ENCODE measurements around the gene LAIR2. TPM values are rescaled to one million over a fixed set of nuclear protein-coding genes. Genes with fewer than 3 reads are reported as not detected.

Gene LAIR2
- polyA plus RNA-seq, 2 of the 4 experiments (the other 2 are of a cell fraction), result not detected

DNA sequence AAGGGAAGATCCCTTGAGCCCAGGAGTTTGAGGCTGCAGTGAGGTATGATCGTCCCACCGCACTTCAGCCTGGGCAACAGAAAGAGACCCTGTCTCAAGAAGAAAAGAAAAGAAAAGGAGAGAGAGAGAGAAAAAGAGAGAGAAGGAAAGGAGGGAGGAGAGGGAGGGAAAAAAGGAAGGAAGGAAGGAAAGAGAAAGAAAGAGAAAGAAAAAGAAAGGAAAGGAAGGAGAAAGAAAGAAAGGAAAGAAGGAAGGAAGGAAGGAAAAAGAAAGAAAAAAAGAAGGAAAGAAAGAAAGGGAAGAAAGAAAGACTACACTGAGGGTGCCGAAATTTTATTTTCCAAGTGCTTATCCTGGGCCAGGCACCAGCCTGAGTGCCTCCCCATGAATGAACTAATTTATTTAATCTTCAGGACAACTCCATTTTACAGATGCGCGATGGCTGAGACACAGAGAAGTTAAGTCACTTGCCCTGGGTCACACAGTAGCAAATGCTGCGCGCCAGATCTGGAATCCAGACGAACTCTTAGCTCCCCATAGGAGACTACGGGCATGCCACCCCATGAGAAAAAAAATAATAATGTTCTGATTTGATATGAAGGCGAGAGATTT is 32.2 kb upstream of the LAIR2 start:
- DNase-seq (ENCODE audit: low read depth in 1 of 2, low spot score in 1 of 2) (no peak), ATAC-seq (no peak; a peak in 1 of 6 replicates), FAIRE-seq (no peak)
- ChIA-PET POLR2A (no interaction called here), CTCF (interaction anchor here (0.9 to 4.2 kb wide), 3 partner anchors 8 to 205 kb away, joined by 4 to 31 read pairs (median 17); no protein-coding TSS in a partner anchor)
- TF ChIP-seq POLR2AphosphoS2 (conservative IDR thresholded peaks at IDR 0.05; ENCODE audit: low read length) (no peak), ZSCAN20 (CRISPR knock-in tag; IDR thresholded peaks at IDR 0.05) (no peak), ZFP36 (IDR thresholded peaks at IDR 0.05; ENCODE audit: borderline replicate concordance, partially characterized antibody) (peak; percentile 45), NR3C1 (IDR thresholded peaks at IDR 0.05) (no peak)
- TF ChIP-seq, protein P1, sequence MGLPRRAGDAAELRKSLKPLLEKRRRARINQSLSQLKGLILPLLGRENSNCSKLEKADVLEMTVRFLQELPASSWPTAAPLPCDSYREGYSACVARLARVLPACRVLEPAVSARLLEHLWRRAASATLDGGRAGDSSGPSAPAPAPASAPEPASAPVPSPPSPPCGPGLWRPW (IDR thresholded peaks at IDR 0.05), result no peak
- peak overlapping the region; percentile 30; the same call in 1 of the 3 replicates for H3K4me2 ChIP-seq
- no peak overlapping the region for H3K4me3 ChIP-seq
- no peak overlapping the region for H3K27ac ChIP-seq
- H3K4me1 ChIP-seq, result peaks cover 12% of the 10 kb centered on the region; the same call in 1 of the 3 replicates
- WGBS (ENCODE audit: missing lambda C conversion rate), result 78% methylated on average over 10 of the region's 10 CpGs
- H3K9me3 ChIP-seq, result no peaks in the 10 kb centered on the region

DNA sequence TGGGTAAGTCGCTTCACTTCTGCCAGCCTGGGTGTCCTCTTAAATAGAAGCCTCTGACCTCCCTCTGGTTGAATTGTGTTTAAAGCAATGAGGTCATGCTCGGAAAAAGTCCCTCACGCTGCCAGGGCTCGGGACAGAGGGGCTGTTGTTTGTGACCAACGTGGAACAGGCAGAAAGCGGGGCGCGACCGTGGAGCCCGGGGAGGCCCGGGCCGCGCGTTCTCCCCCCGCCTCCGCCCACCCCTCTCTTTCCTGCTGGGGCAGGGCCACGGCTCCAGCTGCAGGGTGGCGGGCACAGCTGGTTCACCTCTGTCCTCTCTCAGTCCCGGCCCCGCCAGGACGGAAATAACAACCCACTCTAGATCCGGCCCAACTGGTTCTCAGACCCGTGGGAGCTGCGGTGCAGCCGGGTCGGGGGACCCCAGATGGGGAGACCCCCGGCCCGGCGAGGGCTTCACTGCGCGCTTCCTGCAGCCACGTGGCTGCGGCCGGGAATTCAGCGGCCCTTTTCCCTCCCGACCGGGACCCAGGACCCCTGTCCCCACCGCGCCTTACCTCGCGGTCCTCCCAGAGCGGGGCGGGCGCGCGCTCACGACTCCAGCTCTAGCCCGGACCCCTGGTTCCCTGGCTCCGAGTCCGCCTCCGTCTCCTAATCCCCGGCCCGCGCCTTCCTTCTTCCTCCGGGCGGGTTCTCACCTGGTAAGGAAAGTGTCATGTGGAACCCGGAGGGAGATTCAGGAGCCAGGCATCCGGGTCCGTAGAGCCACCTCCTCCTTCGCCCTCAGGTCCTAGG is 31.4 kb upstream of the LAIR2 start:
- DNase-seq (ENCODE audit: low read depth in 1 of 2, low spot score in 1 of 2) (no peak), FAIRE-seq (no peak), ATAC-seq (peak in 1 of 2 experiments; percentile 15; a peak in 2 of 6 replicates)
- Histone ChIP-seq H3K27ac (0 out of 6 replicates have a peak overlapping the region, but pooled peaks of 1 of the 2 experiments have one; percentile 29), H3K9me3 (no peaks in the 10 kb centered on the region), H3K4me3 (no peak overlapping the region), H3K4me2 (peak overlapping the region; percentile 30), H3K4me1 (peaks cover 12% of the 10 kb centered on the region; the same call in 1 of the 3 replicates)
- 47% methylated on average over 45 of the region's 60 CpGs for WGBS (ENCODE audit: missing lambda C conversion rate)
- ChIA-PET POLR2A (no interaction called here), CTCF (interaction anchor here (0.5 to 4.2 kb wide), 3 partner anchors 7 to 446 kb away, joined by 3 to 31 read pairs (median 3); no protein-coding TSS in a partner anchor)
- TF ChIP-seq JUN (IDR thresholded peaks at IDR 0.05), result peak in 1 of 2 experiments; percentile 24; a peak in 1 of 5 replicates
- no peak for TF ChIP-seq POLR2AphosphoS2 (conservative IDR thresholded peaks at IDR 0.05; ENCODE audit: low read length)

DNA sequence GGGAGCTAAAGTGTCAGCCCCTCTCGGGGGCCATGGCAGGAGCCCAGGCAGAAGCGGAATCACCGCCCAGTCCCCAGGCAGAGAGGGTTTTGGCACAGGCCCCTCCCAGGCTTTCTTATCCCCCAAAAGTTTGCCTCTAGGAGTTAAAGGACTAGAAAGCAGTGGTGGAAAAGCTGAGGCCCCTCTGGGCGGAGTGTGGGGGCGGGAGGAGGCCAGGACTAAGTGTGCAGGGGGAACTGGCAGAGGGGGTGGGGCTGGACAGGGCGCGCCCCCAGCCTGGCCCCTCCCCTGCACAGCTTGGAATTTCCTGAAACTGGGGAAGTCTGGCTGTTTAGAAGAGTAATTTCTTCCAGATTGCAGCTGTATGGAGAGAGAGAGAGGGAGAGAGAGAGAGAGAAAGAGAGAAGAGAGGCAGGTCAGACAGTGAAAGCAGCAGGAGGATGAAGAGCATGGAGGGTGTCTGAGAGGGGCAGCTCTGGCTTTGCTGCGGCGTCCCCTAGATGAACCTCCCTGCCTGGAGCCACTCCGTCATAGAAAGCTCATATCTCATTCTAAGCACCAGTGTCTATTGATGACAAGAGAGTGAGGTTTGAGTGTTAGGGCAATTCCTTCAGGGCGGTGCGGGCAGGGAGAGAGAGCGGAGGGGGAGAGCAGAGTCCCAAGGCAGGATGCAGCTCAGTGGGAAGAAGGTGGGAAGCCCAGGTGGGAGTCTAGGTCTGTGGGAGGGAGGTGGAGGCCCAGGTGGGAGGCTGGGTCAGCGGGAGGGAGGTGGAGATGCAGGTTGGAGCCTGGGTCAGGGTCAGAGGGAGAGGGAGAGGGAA is 29.4 kb upstream of the LAIR2 start, which contains the start of gene CDC42EP5:
Gene CDC42EP5, minus strand, starts transcription at position 226 of the 821 bp plus-strand sequence. CDS start 7,749 bp downstream, outside the sequence.
- ATAC-seq, result peak; percentile 22 to 67; a peak in 5 of 6 replicates
- Histone ChIP-seq H3K9me3 (no peaks in the 10 kb centered on the region), H3K4me3 (no peak within 1 kb of the TSS), H3K4me1 (peaks cover 6% of the 10 kb centered on the region; the same call in 1 of the 3 replicates), H3K4me2 (peak within 1 kb of the TSS; percentile 56), H3K27ac (peak within 1 kb of the TSS in 1 of 2 experiments; percentile 30; a peak in 1 of 6 replicates)
- ChIA-PET CTCF (interaction anchor here (0.6 to 1.8 kb wide), 3 partner anchors 8 to 35 kb away, joined by 3 to 9 read pairs (median 3); no protein-coding TSS in a partner anchor), POLR2A (interaction anchor here (1.7 kb wide), 1 partner anchor 10 kb away, joined by 7 read pairs; the partner anchor contains the start of gene LENG9)
- no peak for FAIRE-seq
- 36% methylated on average over 12 of the region's 14 CpGs for WGBS (ENCODE audit: missing lambda C conversion rate)
- DNase-seq (ENCODE audit: low read depth in 1 of 2, low spot score in 1 of 2), result no peak
- TF ChIP-seq, protein P2, sequence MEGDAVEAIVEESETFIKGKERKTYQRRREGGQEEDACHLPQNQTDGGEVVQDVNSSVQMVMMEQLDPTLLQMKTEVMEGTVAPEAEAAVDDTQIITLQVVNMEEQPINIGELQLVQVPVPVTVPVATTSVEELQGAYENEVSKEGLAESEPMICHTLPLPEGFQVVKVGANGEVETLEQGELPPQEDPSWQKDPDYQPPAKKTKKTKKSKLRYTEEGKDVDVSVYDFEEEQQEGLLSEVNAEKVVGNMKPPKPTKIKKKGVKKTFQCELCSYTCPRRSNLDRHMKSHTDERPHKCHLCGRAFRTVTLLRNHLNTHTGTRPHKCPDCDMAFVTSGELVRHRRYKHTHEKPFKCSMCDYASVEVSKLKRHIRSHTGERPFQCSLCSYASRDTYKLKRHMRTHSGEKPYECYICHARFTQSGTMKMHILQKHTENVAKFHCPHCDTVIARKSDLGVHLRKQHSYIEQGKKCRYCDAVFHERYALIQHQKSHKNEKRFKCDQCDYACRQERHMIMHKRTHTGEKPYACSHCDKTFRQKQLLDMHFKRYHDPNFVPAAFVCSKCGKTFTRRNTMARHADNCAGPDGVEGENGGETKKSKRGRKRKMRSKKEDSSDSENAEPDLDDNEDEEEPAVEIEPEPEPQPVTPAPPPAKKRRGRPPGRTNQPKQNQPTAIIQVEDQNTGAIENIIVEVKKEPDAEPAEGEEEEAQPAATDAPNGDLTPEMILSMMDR (IDR thresholded peaks at IDR 0.05), result no peak
- TF ChIP-seq NR3C1 (IDR thresholded peaks at IDR 0.05) (no peak), JUN (IDR thresholded peaks at IDR 0.05) (no peak), RARB (CRISPR knock-in tag; IDR thresholded peaks at IDR 0.05) (no peak), ZSCAN20 (CRISPR knock-in tag; IDR thresholded peaks at IDR 0.05) (no peak), KDM1A (IDR thresholded peaks at IDR 0.05; ENCODE audit: low read depth) (no peak), JUNB (IDR thresholded peaks at IDR 0.05) (no peak), FOXS1 (CRISPR knock-in tag; IDR thresholded peaks at IDR 0.05) (no peak), FOSL2 (IDR thresholded peaks at IDR 0.05) (no peak), FOSL2 (CRISPR knock-in tag; IDR thresholded peaks at IDR 0.05) (no peak)
- TF ChIP-seq, protein P1 (IDR thresholded peaks at IDR 0.05), result no peak
- TF ChIP-seq, protein P3, sequence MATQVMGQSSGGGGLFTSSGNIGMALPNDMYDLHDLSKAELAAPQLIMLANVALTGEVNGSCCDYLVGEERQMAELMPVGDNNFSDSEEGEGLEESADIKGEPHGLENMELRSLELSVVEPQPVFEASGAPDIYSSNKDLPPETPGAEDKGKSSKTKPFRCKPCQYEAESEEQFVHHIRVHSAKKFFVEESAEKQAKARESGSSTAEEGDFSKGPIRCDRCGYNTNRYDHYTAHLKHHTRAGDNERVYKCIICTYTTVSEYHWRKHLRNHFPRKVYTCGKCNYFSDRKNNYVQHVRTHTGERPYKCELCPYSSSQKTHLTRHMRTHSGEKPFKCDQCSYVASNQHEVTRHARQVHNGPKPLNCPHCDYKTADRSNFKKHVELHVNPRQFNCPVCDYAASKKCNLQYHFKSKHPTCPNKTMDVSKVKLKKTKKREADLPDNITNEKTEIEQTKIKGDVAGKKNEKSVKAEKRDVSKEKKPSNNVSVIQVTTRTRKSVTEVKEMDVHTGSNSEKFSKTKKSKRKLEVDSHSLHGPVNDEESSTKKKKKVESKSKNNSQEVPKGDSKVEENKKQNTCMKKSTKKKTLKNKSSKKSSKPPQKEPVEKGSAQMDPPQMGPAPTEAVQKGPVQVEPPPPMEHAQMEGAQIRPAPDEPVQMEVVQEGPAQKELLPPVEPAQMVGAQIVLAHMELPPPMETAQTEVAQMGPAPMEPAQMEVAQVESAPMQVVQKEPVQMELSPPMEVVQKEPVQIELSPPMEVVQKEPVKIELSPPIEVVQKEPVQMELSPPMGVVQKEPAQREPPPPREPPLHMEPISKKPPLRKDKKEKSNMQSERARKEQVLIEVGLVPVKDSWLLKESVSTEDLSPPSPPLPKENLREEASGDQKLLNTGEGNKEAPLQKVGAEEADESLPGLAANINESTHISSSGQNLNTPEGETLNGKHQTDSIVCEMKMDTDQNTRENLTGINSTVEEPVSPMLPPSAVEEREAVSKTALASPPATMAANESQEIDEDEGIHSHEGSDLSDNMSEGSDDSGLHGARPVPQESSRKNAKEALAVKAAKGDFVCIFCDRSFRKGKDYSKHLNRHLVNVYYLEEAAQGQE (IDR thresholded peaks at IDR 0.05), result no peak
- TF ChIP-seq, protein P4, sequence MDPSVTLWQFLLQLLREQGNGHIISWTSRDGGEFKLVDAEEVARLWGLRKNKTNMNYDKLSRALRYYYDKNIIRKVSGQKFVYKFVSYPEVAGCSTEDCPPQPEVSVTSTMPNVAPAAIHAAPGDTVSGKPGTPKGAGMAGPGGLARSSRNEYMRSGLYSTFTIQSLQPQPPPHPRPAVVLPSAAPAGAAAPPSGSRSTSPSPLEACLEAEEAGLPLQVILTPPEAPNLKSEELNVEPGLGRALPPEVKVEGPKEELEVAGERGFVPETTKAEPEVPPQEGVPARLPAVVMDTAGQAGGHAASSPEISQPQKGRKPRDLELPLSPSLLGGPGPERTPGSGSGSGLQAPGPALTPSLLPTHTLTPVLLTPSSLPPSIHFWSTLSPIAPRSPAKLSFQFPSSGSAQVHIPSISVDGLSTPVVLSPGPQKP (IDR thresholded peaks at IDR 0.05; ENCODE audit: low read depth, low read length), result no peak
